Uterus (tissue), 2 donors: ENCODE measurements around the gene PHLPP1.

ENCODE experiments used
- POLR2A ChIP-seq, 2 donors: fragments of 450-650 bp; IDR thresholded peaks; one replicate each; pipeline ENCODE4 v1.6.1; 2016; ENCODE audit warnings: antibody characterized with exemption in 2 of 2, mild to moderate bottlenecking in 1 of 2, moderate library complexity in 1 of 2
- TF ChIP-seq, protein P1 (sequence below), 4 experiments: fragments of 200-600 bp in 2 of 4; fragments of 450-650 bp in 2 of 4; sonication (generic) in 2 of 4; IDR thresholded peaks; one replicate each; pipeline ENCODE4 v1.5.1; 2016 to 2019; ENCODE audit warnings: antibody characterized with exemption in 4 of 4, mild to moderate bottlenecking in 2 of 4, moderate library complexity in 1 of 4

- TF ChIP-seq, protein P1, sequence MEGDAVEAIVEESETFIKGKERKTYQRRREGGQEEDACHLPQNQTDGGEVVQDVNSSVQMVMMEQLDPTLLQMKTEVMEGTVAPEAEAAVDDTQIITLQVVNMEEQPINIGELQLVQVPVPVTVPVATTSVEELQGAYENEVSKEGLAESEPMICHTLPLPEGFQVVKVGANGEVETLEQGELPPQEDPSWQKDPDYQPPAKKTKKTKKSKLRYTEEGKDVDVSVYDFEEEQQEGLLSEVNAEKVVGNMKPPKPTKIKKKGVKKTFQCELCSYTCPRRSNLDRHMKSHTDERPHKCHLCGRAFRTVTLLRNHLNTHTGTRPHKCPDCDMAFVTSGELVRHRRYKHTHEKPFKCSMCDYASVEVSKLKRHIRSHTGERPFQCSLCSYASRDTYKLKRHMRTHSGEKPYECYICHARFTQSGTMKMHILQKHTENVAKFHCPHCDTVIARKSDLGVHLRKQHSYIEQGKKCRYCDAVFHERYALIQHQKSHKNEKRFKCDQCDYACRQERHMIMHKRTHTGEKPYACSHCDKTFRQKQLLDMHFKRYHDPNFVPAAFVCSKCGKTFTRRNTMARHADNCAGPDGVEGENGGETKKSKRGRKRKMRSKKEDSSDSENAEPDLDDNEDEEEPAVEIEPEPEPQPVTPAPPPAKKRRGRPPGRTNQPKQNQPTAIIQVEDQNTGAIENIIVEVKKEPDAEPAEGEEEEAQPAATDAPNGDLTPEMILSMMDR (IDR thresholded peaks at IDR 0.05): no peak
- no peak for TF ChIP-seq POLR2A (IDR thresholded peaks at IDR 0.05)
These were observed 5.6 kb downstream of the PHLPP1 start for GRCh38 chr18:62720766-62721613.
